Measurements from ENCODE around the gene ACBD6. TPM values are rescaled to one million over a fixed set of nuclear protein-coding genes. Genes with fewer than 3 reads are reported as not detected.

Gene ACBD6
- polyA plus RNA-seq, 4 donors, result 64.9 to 75.5 (median 67.5) TPM

GRCh38 chr1:180249725-180250498 is 252.5 kb downstream of the ACBD6 start:
- DNase-seq (ENCODE audit: low read depth in 4 of 4, low spot score in 3 of 4), result no peak

GRCh38 chr1:180248731-180249681 is 253.4 kb downstream of the ACBD6 start:
- DNase-seq (ENCODE audit: low read depth in 4 of 4, low spot score in 3 of 4), result no peak

- DNase-seq (ENCODE audit: low read depth in 4 of 4, low spot score in 3 of 4), result no peak
Measured at GRCh38 chr1:180248176-180248575, 254.2 kb downstream of the ACBD6 start.

GRCh38 chr1:180247580-180247979 is 254.8 kb downstream of the ACBD6 start:
- no peak for DNase-seq (ENCODE audit: low read depth in 4 of 4, low spot score in 3 of 4)

- DNase-seq (ENCODE audit: low read depth in 4 of 4, low spot score in 3 of 4), result no peak
Measured at GRCh38 chr1:180247061-180247460, 255.3 kb downstream of the ACBD6 start.

GRCh38 chr1:180246579-180246978 is 255.8 kb downstream of the ACBD6 start:
- no peak for DNase-seq (ENCODE audit: low read depth in 4 of 4, low spot score in 3 of 4)

GRCh38 chr1:180244840-180245239 is 257.5 kb downstream of the ACBD6 start:
- no peak for DNase-seq (ENCODE audit: low read depth in 4 of 4, low spot score in 3 of 4)

GRCh38 chr1:180243517-180244221 is 258.7 kb downstream of the ACBD6 start:
- DNase-seq (ENCODE audit: low read depth in 4 of 4, low spot score in 3 of 4), result no peak

- DNase-seq (ENCODE audit: low read depth in 4 of 4, low spot score in 3 of 4), result no peak
Measured at GRCh38 chr1:180241716-180242544, 260.4 kb downstream of the ACBD6 start.

- no peak for DNase-seq (ENCODE audit: low read depth in 4 of 4, low spot score in 3 of 4)
Measured at GRCh38 chr1:180239145-180240096, 263.0 kb downstream of the ACBD6 start.

- no peak for DNase-seq (ENCODE audit: low read depth in 4 of 4, low spot score in 3 of 4)
Measured at GRCh38 chr1:180238675-180239074, 263.7 kb downstream of the ACBD6 start.

Other genes starting within 250 kb of the ACBD6 start
- gene OVAAL, start 56.4 kb upstream of the ACBD6 start, polyA plus RNA-seq (ENCODE audit: insufficient read length in 4 of 4), result not detected
- gene XPR1, start 129.4 kb upstream of the ACBD6 start, polyA plus RNA-seq (ENCODE audit: insufficient read length in 4 of 4), result 10 to 100 TPM; 36.1 to 43.1 (median 40.9) TPM

Measured in right renal pelvis (tissue), 4 donors.